Measurements from ENCODE around the gene PEX1.
A peak's percentile ranks its signal among the peaks of the same experiment; 100 is the strongest.

Gene PEX1

DNA sequence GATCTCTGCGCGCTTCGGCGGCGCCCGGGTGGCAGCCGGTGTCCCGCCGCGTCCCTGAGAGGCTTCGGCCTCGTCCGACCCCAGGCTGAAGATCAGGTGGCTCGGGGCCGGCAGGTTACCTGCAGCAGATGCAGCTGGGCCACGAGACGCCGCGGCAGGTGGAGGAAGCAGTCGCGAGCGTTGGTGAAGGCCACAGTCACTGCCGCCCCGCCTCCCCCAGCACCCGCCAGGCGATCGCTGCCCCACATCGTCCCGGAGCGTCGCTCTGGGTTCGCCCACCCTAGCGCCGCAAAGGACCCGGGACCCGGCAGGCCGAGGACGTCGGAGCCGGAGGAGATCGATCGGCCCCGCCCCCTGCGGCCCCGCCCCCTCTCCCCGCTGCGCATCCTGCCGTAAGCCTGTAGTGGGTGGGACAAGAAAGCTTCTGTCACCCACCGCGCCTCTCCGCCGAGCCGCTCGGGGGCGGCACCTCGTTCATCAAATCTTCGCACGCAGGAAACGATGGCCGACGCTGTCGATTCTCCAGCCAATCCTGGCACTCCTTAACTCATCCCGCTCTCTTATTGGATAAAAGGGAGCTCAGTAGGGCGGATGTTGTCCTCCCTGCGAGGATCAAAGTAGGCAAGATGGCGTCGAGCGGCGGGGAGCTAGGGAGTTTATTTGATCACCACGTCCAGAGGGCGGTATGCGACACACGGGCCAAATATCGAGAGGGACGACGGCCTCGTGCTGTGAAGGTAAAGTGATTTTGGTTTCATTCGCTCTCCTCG lies at the start of gene PEX1, which contains the start of gene RBM48 (continued):
- TF ChIP-seq, protein P1, sequence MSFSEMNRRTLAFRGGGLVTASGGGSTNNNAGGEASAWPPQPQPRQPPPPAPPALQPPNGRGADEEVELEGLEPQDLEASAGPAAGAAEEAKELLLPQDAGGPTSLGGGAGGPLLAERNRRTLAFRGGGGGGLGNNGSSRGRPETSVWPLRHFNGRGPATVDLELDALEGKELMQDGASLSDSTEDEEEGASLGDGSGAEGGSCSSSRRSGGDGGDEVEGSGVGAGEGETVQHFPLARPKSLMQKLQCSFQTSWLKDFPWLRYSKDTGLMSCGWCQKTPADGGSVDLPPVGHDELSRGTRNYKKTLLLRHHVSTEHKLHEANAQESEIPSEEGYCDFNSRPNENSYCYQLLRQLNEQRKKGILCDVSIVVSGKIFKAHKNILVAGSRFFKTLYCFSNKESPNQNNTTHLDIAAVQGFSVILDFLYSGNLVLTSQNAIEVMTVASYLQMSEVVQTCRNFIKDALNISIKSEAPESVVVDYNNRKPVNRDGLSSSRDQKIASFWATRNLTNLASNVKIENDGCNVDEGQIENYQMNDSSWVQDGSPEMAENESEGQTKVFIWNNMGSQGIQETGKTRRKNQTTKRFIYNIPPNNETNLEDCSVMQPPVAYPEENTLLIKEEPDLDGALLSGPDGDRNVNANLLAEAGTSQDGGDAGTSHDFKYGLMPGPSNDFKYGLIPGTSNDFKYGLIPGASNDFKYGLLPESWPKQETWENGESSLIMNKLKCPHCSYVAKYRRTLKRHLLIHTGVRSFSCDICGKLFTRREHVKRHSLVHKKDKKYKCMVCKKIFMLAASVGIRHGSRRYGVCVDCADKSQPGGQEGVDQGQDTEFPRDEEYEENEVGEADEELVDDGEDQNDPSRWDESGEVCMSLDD (tag by site-specific recombination; IDR thresholded peaks at IDR 0.05) = no peak
- TF ChIP-seq TRIM28 (IDR thresholded peaks at IDR 0.05; ENCODE audit: borderline replicate concordance, low read length) (no peak), REST (tag by site-specific recombination; IDR thresholded peaks at IDR 0.05) (no peak), ZFHX2 (tag by site-specific recombination; conservative IDR thresholded peaks at IDR 0.05) (peak; percentile 58), HOXC10 (CRISPR knock-in tag; IDR thresholded peaks at IDR 0.05) (no peak), PATZ1 (tag by site-specific recombination; IDR thresholded peaks at IDR 0.05) (peak; percentile 51), ZNF335 (tag by site-specific recombination; conservative IDR thresholded peaks at IDR 0.05) (peak; percentile 92), ZNF398 (tag by site-specific recombination; IDR thresholded peaks at IDR 0.05) (peak; percentile 56), ZNF670 (tag by site-specific recombination; IDR thresholded peaks at IDR 0.05; ENCODE audit: low read depth) (no peak), HOXD13 (CRISPR knock-in tag; IDR thresholded peaks at IDR 0.05; ENCODE audit: borderline replicate concordance) (peak; percentile 73), ZNF138 (tag by site-specific recombination; IDR thresholded peaks at IDR 0.05; ENCODE audit: borderline replicate concordance) (no peak), TSHZ1 (tag by site-specific recombination; IDR thresholded peaks at IDR 0.05; ENCODE audit: borderline replicate concordance) (no peak), GLI4 (tag by site-specific recombination; IDR thresholded peaks at IDR 0.05) (0 out of 2 replicates have a peak, but pooled peaks have one; percentile 39), KLF7 (tag by site-specific recombination; IDR thresholded peaks at IDR 0.05; ENCODE audit: borderline replicate concordance) (0 out of 2 replicates have a peak, but pooled peaks have one; percentile 1), ZNF660 (tag by site-specific recombination; IDR thresholded peaks at IDR 0.05) (peak; percentile 45; the same call in 1 of the 2 replicates), OSR2 (tag by site-specific recombination; IDR thresholded peaks at IDR 0.05) (no peak), YY2 (tag by site-specific recombination; IDR thresholded peaks at IDR 0.05) (peak; percentile 85), GLIS2 (tag by site-specific recombination; IDR thresholded peaks at IDR 0.05) (peak; percentile 75)
- TF ChIP-seq, protein P2, sequence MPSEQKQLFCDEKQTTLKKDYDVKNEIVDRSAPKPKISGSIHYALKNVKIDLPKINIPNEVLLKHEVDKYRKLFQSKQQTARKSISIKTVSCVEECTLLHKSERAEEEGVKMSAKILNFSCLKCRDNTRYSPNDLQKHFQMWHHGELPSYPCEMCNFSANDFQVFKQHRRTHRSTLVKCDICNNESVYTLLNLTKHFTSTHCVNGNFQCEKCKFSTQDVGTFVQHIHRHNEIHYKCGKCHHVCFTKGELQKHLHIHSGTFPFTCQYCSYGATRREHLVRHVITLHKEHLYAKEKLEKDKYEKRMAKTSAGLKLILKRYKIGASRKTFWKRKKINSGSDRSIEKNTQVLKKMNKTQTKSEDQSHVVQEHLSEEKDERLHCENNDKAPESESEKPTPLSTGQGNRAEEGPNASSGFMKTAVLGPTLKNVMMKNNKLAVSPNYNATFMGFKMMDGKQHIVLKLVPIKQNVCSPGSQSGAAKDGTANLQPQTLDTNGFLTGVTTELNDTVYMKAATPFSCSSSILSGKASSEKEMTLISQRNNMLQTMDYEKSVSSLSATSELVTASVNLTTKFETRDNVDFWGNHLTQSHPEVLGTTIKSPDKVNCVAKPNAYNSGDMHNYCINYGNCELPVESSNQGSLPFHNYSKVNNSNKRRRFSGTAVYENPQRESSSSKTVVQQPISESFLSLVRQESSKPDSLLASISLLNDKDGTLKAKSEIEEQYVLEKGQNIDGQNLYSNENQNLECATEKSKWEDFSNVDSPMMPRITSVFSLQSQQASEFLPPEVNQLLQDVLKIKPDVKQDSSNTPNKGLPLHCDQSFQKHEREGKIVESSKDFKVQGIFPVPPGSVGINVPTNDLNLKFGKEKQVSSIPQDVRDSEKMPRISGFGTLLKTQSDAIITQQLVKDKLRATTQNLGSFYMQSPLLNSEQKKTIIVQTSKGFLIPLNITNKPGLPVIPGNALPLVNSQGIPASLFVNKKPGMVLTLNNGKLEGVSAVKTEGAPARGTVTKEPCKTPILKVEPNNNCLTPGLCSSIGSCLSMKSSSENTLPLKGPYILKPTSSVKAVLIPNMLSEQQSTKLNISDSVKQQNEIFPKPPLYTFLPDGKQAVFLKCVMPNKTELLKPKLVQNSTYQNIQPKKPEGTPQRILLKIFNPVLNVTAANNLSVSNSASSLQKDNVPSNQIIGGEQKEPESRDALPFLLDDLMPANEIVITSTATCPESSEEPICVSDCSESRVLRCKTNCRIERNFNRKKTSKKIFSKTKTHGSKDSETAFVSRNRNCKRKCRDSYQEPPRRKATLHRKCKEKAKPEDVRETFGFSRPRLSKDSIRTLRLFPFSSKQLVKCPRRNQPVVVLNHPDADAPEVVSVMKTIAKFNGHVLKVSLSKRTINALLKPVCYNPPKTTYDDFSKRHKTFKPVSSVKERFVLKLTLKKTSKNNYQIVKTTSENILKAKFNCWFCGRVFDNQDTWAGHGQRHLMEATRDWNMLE (tag by site-specific recombination; conservative IDR thresholded peaks at IDR 0.05; ENCODE audit: low read depth) = peak; percentile 91
